HG03095 (cell line): Measurements from ENCODE around the gene URB1.
"Not testable (repeated sequence)": the region's sequence is repeated elsewhere in the genome, so short reads cannot be mapped to it uniquely, and the experiment has no call there.

Source experiments
- ATAC-seq: cut with Tn5 transposase; IDR thresholded peaks from one replicate; pipeline ENCODE4 v1.9.1; 2021; ENCODE audit warnings: moderate library complexity; ENCODE audit not compliant: unreplicated experiment

URB1 gene

DNA sequence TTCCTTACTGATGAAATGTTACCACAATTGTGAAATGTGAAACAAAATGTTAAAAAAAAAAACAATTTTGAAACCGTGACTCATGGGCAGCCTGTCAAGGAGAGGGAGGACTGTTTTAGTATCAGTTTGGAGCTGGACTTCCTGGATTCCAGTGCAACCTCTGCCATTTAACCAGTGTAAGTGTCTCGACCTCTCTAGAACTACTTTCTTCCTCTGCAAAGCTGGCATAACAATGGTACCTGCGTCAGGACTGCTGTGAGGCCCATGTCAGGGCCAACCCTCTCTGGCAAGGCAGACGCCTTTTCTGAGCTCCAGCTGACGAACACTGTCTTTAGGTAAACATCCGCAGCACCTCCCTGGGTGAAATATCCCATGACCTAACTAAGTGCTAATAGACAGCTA lies 20.9 kb downstream of the URB1 start:
- no peak for ATAC-seq

DNA sequence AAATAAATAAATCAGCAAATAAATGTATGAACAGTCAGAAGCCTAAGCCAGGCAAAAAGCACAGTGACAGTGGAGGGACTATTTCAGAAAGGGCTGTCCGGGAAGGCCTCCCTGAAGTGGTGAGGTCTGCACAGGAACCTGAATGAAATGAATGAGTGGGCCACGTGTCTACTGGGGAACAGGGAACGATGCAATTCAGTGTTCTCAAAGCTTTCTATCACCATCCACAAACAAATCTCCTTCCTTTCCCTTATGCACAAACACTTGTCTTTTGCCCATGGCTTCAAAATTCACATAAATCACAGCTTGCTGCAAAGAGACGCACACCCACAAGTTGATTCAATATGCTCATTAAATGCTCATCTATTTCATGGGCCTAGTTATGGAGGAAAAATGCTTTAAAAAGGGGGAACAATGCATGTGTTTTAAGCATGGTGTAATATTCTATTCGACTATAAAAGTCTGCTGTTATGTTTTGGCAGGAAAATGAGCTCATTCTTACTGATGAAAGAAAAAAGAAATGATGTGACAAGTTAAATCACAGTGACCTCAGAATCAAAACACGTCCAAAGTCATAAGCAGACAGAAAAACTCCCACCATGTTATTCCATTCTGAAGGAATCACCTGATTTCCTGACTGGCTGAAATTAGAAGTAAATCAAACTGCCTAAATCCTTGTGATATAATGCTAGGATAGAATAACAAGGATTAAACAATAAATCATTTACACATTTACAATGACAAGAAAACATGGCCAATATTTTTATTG lies 21.6 kb downstream of the URB1 start:
- ATAC-seq = no peak

DNA sequence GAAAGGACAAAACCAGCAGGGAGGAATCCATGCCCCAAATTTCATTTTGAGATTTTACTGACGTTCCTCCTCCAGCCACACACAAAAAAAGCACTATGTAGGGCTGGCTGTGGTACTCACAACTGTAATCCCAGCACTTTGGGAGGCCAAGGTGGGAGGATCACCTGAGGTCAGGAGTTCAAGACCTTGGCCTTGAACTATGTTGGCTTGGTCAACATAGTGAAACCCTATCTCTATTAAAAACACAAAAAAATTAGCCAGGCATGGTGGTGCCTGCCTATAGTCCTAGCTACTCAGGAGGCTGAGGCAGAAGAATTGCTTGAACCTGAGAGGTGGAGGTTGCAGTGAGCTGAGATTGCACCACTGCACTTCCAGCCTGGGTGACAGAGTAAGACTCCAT lies 23.9 kb downstream of the URB1 start:
- ATAC-seq = not testable (repeated sequence)

DNA sequence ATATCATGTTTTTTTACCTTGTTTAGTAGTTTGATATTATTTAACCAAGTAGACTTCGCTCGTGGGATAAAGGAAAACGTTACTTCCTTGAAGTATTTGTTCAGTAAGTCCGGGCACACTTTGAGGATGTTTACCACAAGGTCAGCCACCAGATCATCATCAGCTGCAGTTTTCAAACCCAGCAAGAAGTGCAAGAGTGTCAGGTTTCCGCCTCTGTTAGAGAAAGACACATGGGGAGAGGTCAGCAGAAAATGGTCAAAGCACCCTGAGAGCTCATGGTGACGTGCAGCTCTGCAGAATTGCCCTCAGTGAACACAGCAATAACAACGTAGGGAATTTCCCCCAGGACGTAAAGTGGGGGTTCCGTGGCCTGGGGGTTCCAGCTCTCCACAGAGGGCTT lies 24.4 kb downstream of the URB1 start:
- ATAC-seq = no peak

DNA sequence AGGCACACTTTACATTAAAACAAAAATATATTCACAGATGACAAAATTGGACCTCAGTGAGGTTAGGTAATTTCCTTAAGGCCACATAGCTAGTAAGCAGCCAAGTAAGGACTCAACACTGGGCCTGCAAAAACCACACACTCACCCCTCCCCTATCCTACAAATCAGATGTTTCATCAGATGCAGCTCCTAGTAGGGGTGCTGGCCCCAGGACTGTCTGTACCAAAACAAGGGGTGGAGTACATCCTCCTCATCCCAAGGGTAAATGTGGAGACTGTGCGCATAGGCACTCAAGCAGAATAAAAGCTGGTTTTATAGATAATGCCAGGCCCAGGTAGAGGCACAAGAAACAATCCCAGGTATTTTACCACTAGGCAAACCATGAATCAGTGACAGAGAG lies 25.7 kb downstream of the URB1 start:
- ATAC-seq = no peak

DNA sequence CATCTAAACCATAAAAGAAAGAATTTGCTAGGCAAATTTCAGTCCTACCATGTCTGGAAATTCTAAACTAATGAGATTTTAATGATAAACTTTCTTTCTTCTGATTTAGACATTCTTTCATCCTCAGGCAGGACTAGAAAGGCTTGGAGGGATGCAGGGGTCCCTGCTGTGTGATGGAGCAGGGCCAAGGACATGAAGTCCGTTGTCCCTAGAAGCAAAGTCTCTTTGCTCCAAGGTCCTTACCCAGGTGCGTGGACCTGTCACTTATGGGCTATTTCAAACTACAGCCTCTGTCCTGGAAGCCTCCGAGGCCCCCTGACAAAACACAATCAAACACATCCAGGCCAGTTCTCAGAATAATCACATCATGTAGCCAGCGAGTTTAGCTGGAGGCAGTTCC lies 26.6 kb downstream of the URB1 start:
- ATAC-seq = no peak

DNA sequence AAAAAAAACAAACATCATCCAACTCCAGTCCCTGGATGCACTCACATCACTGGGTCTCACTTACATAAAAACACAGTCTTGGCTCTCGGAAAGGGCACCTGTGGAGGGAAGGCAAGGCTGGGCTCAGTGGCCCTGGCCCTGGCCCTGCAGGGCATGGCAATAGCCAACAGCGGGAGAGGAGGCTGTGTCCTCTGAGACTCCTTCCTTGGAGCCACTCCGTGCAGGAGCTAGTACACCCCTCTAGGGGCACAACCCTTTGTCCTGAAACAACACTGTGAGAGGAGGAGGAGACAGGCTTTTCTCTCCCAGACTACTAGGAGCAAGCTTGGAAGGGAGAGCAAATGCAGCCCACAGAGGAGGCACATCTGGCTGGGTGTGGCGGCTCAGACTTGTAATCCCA lies 28.0 kb downstream of the URB1 start:
- ATAC-seq = no peak

DNA sequence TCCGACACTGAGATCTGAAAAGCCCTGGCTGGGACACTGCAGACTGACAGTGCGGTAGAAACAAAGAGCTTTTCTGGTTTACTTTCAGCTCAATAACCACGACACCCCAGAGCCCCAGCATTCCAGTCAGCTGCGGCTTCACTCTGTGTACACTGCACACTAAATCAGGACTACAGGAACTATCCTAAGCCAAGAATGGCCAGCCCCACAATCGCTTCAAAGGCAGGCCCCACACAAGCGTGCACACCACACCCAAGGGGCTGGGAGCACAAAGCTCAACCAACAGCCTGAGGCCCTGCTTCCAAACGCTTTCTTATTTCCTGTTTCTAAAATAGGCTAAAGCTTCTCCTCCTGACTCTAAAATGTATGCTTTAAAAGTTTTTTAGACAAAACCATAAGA lies 28.4 kb downstream of the URB1 start:
- no peak for ATAC-seq

DNA sequence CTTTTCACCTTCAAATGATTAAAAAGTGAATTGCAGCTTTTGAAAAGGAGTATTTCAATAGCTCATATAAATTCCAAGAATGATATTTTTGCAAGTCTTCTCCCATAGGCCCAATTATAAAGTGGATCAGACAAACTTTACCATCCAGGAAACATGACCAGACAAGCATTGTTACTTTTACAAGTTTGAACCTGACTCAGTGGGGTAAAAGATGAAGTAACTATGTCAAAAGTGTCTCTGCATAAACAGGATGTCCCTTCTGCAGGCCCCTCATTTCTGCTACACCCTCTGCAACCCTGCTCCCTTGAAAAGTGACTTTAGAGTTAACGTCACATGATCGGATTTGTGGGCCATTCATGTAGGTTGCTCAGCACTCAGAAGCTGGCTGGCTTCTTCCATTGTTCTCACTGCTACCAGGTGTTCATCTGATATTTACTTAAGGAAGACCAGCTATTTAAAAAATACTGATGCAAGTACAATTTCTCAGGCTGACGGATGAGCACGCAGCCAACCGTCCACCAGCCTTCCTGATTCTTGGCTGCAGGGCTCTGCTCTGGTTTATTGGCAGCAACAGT lies 32.3 kb downstream of the URB1 start:
- ATAC-seq = no peak

DNA sequence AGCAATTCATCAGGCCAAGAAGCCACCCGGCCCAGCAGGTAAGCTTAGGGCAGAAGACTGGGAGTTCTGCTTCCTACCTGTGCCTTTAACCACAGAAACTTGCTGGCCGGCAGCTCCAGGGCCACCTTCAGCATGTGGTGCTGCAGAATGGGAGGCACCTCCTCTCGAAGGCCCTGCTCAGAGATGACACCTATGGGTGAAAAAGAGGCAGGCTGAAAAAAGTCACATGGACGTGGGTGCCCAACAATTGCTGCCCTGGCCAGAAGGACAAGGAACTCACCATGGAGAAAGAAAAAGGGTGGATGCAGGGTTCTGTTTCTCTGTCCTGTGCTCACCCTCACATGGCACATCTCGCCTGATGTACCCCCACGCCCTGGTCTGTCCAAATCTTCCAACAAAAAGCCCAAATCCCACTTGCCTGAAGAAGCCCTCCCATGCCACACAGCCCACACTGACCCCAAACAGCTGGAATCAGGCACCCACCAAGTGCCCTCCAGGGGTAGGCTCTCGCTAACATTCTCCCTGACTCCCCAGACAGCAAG lies 33.0 kb downstream of the URB1 start:
- no peak for ATAC-seq

DNA sequence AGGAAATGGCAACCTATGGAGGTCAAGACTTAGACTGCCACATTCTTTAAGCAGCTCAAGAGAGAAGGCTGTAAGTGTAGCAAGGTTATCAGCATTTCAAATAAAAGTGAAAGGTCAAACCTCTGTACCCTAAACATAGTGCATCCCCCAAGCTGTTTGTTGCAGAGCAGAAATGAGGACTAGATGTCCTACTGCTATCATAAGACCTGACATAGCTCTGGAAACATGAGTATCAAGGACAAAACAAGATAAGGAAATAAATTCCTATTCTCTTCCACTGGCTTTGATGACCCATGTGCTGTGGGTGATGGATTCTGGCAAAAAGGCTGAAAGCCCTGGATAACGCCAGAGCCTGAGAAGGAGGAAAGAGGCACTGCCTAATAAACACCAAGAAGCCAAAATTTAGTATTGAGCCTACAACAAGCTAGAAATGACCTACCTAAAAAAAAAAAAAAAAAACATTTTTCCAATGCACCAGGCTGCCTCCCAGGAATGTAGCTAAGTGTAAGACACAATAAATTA lies 35.9 kb downstream of the URB1 start:
- no peak for ATAC-seq

DNA sequence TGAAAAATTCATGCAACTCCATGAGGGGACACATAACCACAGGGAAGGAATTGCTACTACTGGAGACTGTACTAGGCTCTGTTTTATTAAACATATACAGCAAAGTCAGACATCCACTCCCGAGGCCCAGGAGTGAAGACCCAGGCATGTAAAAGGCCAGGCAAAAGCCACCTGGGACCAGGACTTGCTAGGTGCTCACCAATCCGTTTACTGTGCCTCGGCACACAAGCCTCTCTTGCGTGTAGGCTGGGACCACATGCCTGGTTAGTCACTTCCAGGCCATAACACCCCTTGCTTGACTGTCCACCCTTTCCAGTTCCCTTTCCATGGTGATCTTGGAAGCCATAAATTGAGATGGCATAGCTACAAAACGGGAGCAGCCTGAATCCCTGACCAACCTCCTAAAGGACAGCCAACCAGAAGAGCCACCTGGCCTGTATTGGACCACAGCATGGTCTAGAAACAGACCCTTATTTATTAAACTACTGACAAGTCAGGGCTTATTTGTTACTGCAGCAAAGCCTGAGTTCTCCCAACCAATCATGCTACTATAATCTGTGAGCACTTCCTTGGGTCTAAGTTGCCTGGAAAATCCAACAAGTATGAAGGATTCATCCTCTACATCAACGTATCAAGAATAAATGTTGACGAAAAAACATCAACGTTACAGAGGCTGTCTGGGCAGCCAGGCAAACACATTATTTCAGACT lies 39.7 kb downstream of the URB1 start:
- no peak for ATAC-seq

DNA sequence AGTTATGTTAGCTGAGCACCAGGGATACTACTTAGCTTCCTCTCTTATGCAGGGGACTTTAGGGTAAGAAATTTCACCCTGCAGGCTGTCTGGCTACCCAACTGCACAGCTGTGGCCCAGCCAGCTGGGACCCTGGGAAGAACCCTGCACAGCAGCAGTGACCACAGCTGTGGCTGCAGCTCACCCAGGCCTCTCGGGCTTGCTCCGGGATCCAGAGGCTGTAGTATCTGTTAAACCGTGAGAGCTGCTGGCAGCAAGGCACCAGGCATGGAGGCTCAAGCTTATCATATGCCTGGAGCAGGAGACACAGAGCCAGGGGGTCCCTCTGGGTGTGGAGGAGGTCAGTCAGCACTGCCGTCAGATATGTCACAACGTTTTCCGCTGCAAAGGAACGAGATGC lies 40.3 kb downstream of the URB1 start:
- ATAC-seq = no peak

DNA sequence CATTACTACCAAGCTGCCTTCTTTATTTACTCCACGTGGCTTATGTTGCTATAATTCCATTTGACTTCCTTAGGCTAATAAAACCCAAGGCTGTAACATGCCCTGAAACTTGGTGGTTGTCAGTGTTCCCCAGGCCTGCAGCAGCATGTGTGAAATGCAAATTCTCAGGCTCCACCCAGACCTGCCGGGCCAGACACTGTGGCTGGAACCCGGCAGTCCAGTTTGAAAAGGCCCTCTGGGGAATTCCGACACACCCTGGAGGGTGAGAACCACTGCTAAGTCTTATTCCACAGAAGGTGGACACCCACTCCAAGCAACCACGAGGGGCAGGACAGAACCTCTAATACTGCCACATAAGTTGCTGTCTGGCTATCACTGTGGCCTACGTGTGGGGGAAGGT lies 41.4 kb downstream of the URB1 start:
- no peak for ATAC-seq

DNA sequence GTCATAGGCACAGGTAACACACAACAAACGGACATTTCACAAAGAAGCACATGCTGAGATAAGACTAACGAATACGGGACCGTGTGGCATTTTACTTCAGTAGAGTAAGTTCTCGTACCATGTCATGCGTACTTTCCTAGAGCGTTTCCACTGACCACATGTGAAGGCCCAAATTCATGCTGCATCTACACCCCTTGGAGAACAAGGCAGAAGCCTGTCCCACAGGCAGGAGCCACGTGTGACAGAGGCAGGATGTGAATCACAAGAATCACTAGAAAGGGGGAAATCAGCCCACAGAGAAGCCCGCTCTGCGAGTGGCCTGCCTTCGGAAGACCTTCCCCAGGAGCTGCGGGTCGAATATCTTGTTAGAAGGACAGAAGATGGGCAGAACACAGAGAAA lies 41.8 kb downstream of the URB1 start:
- ATAC-seq = no peak

DNA sequence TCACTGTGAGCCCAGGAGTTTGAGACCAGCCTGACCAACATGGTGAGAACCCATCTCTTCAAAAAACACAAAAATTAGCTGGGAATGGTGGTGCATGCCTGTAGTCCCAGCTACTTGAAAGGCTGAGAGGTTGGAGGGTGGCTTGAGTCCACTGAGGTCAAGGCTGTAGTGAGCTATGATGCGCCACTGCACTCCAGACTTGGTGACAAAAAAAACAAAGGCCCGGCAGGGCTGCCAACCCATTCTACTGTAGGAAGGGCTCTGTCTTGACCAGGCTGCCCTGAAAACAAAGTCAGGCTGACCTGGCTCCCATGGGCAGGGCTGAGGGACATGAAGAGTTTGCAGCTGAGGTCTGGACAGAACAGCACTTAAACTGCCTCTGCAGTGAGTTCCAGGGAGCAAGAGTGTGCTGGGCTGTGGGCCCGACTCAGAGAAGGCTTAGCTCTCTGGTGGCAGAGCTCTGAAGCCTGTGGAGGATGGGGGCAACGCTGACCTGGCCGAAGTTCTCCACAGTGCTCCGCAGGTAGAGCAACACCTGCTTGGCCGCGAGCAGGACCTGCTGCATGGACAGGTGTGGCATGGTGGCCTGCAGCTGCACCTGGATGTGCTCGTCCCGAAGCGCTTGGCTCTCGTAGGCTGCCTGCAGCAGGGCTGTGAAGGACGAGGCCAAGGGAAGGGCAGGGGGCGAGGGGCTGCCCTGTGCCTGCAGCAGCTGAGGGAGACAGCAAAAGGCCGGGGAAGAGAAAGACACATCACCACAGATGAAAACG lies 42.4 kb downstream of the URB1 start:
- no peak for ATAC-seq

DNA sequence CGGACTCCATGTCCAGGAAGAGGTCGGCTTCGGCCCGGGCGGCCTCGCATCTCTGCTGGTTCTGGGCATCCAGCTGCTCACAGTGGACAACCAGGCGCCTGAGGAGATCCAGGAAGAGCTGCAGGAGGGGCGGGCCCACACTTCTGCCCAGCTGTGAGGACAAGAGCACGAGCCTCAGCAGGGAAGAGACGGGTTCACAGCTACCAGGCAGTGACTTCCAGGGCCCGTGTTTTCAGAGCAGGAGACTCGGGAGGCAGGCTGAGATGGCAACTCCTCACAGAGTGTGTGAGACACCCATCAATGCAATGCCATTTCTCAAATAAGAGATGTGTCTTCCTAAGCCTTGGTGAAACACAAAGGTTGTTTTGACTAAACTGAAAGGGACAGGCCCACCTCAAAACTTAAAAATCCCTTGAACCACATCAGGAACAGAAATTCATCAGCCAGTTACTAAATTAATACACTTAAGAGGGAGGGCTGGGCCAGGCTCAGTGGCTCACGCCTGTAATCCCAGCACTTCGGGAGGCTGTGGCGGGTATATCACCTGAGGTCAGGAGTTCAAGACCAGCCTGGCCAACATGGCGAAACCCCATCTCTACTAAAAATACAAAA lies 43.4 kb downstream of the URB1 start:
- no peak for ATAC-seq

DNA sequence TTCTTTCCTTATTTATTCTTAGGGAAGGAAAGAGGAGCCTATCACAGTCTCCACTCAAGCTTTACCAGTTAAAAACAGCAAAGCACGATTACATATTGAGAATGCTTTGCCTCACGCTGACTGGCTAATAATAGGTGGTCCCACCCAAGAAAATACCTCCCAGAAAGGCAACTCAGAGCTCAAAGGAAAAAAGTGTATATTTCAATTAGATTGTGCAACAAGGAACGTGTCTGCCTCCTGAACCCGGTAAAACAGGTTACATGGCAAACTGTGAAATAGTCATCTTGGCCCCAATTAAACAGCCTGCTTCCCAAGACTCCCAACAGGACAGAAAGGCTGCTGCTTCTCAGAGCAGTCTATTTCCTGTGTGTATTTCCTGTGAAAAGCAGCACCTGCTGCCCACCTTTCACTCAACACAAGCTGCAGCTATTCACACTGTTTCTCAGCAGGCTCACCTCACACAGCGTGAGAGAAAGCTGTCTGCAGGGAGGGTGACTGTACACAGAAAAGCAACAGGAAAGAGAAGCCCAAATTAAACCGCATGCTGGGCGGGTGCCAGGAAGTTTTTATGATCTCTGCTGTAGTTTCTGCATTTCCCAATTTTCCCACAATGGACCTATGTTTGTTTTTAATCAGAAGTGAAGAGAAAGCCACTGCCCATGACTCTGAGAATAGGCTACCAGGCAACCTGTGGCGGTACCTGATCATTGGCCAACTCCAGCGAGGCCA lies 44.0 kb downstream of the URB1 start:
- no peak for ATAC-seq

DNA sequence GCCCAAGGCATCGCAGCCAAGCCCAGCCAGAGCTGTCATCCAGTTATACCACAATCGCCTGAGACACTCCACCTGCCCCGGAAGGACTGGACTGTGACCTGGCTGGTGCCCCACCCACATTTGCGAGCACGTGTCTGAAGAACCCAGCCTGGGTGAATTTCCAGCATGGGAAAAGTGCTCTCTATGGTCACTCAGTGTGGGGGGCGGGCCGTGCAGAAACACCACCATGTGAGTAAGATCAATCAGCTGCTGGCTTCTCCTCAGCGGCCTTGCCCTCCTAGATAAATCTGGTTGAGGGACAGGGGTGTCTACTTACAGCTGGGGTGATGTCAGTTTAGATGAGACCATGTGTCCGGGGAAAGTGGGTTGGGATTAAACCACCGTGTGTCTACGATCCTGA lies 44.8 kb downstream of the URB1 start:
- no peak for ATAC-seq

DNA sequence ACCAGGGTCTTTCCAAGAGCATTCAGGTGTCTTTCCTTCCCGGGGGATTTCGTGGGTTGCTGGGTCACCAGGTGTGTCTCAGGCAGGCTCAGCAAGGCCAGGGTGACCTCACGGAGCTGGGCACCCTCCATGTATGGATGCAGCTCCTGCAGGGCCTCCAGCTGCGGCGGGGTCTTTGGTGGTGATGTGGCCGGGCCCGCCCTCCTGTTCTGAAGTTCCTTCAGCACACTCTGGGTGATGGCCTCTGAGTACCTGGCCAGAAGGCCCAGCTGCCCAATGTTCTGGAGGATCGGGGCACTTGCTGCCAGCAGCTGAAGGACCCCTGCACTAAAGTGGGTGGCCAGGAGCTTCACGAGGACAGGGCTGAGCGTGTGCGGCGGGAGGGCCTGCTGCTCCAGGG lies 45.5 kb downstream of the URB1 start:
- no peak for ATAC-seq
